Measurements from ENCODE around the gene EREG. TPM values are rescaled to one million over a fixed set of nuclear protein-coding genes. Genes with fewer than 3 reads are reported as not detected.

Gene EREG
- polyA plus RNA-seq, 2 of the 4 experiments (the other 2 are of a cell fraction) = 34.0 to 102 TPM

DNA sequence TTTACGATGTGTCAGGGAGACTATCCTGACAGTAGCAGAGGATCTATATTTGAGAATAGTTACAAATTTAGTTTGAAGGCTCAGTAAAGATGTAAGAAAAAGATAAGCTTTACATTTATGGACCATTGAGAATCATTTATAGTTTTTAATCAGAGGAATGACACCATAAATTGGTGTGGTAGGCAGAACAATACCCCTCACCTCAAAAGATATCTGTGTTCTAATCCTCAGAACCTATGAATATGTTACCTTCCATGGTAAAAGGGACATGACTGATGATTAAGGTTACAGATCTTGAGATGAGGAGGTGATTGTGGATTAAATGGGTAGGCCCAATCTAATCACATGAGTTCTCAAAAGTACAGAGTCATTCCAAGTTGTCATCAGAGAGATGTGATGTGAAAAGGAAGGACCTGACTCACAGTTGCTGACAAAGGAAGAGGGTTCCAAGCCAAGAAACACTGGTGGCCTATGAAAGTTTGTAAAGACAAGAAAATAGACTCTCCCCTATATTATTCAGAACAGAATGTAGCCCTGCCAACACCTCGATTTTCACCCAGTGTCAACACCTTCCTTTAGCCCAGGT is 27.0 kb downstream of the EREG start (continued):
- TF ChIP-seq ELK1 (IDR thresholded peaks at IDR 0.05; ENCODE audit: low read depth, low read length) (no peak), POLR2A (IDR thresholded peaks at IDR 0.05; ENCODE audit: low read length) (no peak), NFE2L2 (conservative IDR thresholded peaks at IDR 0.05; ENCODE audit: low read length) (no peak), TP53 (CRISPR knock-in tag; IDR thresholded peaks at IDR 0.05) (0 out of 2 replicates have a peak, but pooled peaks have one; percentile 24), MYC (IDR thresholded peaks at IDR 0.05; ENCODE audit: borderline replicate concordance, low read length) (no peak), CBX2 (IDR thresholded peaks at IDR 0.05; ENCODE audit: borderline replicate concordance, low read depth) (no peak), ZC3H11A (IDR thresholded peaks at IDR 0.05) (no peak), NPAS2 (CRISPR knock-in tag; IDR thresholded peaks at IDR 0.05; ENCODE audit: borderline replicate concordance) (no peak), HDAC2 (IDR thresholded peaks at IDR 0.05) (no peak), HOXA7 (CRISPR knock-in tag; IDR thresholded peaks at IDR 0.05) (peak; percentile 25), RARB (CRISPR knock-in tag; IDR thresholded peaks at IDR 0.05) (no peak), ZFP36 (IDR thresholded peaks at IDR 0.05; ENCODE audit: borderline replicate concordance, partially characterized antibody) (no peak), ATOH8 (CRISPR knock-in tag; IDR thresholded peaks at IDR 0.05; ENCODE audit: low read depth) (no peak), JUNB (IDR thresholded peaks at IDR 0.05) (no peak), MAZ (IDR thresholded peaks at IDR 0.05; ENCODE audit: borderline replicate concordance, low read depth, low read length) (no peak), FOSB (CRISPR knock-in tag; IDR thresholded peaks at IDR 0.05) (peak; percentile 53; the same call in 1 of the 2 replicates), SMC3 (IDR thresholded peaks at IDR 0.05) (no peak)

DNA sequence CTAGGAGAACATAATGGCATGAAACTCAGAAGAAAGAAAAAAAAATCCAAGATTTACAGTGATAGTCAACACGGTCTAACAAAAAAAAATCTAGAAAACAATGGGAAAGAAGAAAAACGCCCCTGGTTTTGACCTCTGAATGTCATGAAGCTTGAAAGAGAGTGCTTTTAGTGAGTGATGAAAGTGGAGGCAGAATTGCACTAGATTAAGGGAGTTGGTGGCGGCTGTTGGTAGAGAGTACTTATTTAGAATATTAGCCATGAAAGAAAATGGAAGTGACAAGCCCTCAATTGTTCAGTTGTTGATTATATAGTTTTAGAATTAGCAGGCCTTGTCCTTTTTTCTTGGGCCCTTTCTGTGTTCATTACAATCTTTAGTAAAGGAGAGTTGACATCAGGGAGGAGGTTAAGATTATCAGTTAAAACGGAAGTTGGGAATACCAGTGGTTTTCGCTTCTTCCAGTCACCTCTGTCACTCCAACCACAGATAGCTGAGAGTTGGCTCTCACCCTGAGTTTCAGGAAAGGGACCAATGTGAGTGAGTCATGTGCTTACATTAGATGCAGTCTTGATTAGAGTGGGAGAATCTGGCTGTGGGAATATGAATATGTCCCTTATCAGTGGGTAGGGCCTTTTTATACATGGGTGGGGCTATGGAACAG is 29.7 kb downstream of the EREG start:
- Histone ChIP-seq H3K4me1 (peaks cover 8% of the 10 kb centered on the region; the same call in 1 of the 3 replicates), H3K4me3 (no peak overlapping the region), H3K4me2 (no peak overlapping the region), H3K9me3 (no peaks in the 10 kb centered on the region), H3K27ac (no peak overlapping the region)
- TF ChIP-seq EHMT2 (IDR thresholded peaks at IDR 0.05; ENCODE audit: low read depth) = no peak
- no peak for TF ChIP-seq POLR2A (IDR thresholded peaks at IDR 0.05; ENCODE audit: low read length)
- no peak for TF ChIP-seq KDM1A (IDR thresholded peaks at IDR 0.05; ENCODE audit: low read depth)
- TF ChIP-seq PHF8 (IDR thresholded peaks at IDR 0.05; ENCODE audit: borderline replicate concordance, low read depth) = no peak
- TF ChIP-seq NR3C1 (IDR thresholded peaks at IDR 0.05) = no peak
- TF ChIP-seq ESRRA (IDR thresholded peaks at IDR 0.05; ENCODE audit: borderline replicate concordance, low read length) = no peak
- TF ChIP-seq FOSB (CRISPR knock-in tag; IDR thresholded peaks at IDR 0.05) = no peak
- TF ChIP-seq, protein P1, sequence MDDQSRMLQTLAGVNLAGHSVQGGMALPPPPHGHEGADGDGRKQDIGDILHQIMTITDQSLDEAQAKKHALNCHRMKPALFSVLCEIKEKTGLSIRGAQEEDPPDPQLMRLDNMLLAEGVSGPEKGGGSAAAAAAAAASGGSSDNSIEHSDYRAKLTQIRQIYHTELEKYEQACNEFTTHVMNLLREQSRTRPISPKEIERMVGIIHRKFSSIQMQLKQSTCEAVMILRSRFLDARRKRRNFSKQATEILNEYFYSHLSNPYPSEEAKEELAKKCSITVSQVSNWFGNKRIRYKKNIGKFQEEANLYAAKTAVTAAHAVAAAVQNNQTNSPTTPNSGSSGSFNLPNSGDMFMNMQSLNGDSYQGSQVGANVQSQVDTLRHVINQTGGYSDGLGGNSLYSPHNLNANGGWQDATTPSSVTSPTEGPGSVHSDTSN (IDR thresholded peaks at IDR 0.05) = no peak
- no peak for TF ChIP-seq E2F6 (IDR thresholded peaks at IDR 0.05; ENCODE audit: borderline replicate concordance, low read depth)
- TF ChIP-seq CHD4 (IDR thresholded peaks at IDR 0.05; ENCODE audit: borderline replicate concordance) = no peak
- no peak for TF ChIP-seq HES2 (IDR thresholded peaks at IDR 0.05)
- POLR2A ChIA-PET = no interaction called here
- CTCF ChIA-PET = interaction anchor here (0.7 to 1.3 kb wide), 5 partner anchors 16 to 277 kb away, joined by 3 to 4 read pairs (median 3); partner anchors contain the start of gene AREG
- DNase-seq (ENCODE audit: low read depth in 1 of 2, low spot score in 1 of 2) (no peak), FAIRE-seq (no peak), ATAC-seq (no peak)
- WGBS (ENCODE audit: missing lambda C conversion rate) = 85% methylated on average over 5 of the region's 5 CpGs

Measured in A549 (cell line).